ENCODE results near the gene LIMD2.

LIMD2 gene

GRCh38 chr17:63659850-63660249 lies 40.1 kb downstream of the LIMD2 start:
- no peak for TF ChIP-seq POLR2AphosphoS5 (IDR thresholded peaks at IDR 0.05; ENCODE audit: low read depth, low read length)
- no peak for TF ChIP-seq FOXP2 (optimal IDR thresholded peaks at IDR 0.05; ENCODE audit: borderline replicate concordance, extremely low read depth, extremely low read length, insufficient read depth)
- TF ChIP-seq TAF1 (IDR thresholded peaks at IDR 0.05; ENCODE audit: borderline replicate concordance, insufficient read depth, low read length), result no peak
- no peak for TF ChIP-seq REST (IDR thresholded peaks at IDR 0.05; ENCODE audit: insufficient read depth in 1 of 2, low read depth in 2 of 2, low read length in 2 of 2)
- no peak for TF ChIP-seq SIN3A (IDR thresholded peaks at IDR 0.05; ENCODE audit: borderline replicate concordance, insufficient read depth, low read length)

GRCh38 chr17:63658366-63658765 lies 41.6 kb downstream of the LIMD2 start:
- TF ChIP-seq FOXP2 (optimal IDR thresholded peaks at IDR 0.05; ENCODE audit: borderline replicate concordance, extremely low read depth, extremely low read length, insufficient read depth) (no peak), TAF1 (IDR thresholded peaks at IDR 0.05; ENCODE audit: borderline replicate concordance, insufficient read depth, low read length) (no peak), SIN3A (IDR thresholded peaks at IDR 0.05; ENCODE audit: borderline replicate concordance, insufficient read depth, low read length) (no peak)

DNA sequence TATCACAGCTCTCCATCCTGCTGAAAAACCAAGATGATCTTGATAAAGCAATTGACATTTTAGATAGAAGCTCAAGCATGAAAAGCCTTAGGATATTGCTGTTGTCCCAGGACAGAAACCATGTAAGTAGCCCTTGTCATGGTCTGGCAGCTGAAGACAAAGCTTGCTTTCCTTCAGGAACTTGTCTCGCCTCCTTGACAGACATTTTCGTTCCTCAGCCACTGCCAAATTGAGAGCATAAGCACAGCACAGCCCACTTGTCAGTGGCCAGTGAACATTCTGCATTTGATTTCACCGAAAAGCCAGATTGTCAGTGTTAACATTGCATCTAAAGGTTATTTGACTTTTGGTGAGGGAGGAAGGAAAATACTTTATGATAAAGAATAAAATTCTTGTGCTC lies 42.1 kb downstream of the LIMD2 start:
- TF ChIP-seq FOXP2 (optimal IDR thresholded peaks at IDR 0.05; ENCODE audit: borderline replicate concordance, extremely low read depth, extremely low read length, insufficient read depth) (no peak), TAF1 (IDR thresholded peaks at IDR 0.05; ENCODE audit: borderline replicate concordance, insufficient read depth, low read length) (no peak), REST (IDR thresholded peaks at IDR 0.05; ENCODE audit: insufficient read depth in 1 of 2, low read depth in 2 of 2, low read length in 2 of 2) (no peak), POLR2AphosphoS5 (IDR thresholded peaks at IDR 0.05; ENCODE audit: low read depth, low read length) (no peak)

GRCh38 chr17:63653050-63653449 lies 46.9 kb downstream of the LIMD2 start:
- TF ChIP-seq FOXP2 (optimal IDR thresholded peaks at IDR 0.05; ENCODE audit: borderline replicate concordance, extremely low read depth, extremely low read length, insufficient read depth), result no peak
- no peak for TF ChIP-seq POLR2AphosphoS5 (IDR thresholded peaks at IDR 0.05; ENCODE audit: low read depth, low read length)
- no peak for TF ChIP-seq TAF1 (IDR thresholded peaks at IDR 0.05; ENCODE audit: borderline replicate concordance, insufficient read depth, low read length)
- no peak for TF ChIP-seq REST (IDR thresholded peaks at IDR 0.05; ENCODE audit: insufficient read depth in 1 of 2, low read depth in 2 of 2, low read length in 2 of 2)
- no peak for TF ChIP-seq SIN3A (IDR thresholded peaks at IDR 0.05; ENCODE audit: borderline replicate concordance, insufficient read depth, low read length)

- TF ChIP-seq REST (IDR thresholded peaks at IDR 0.05; ENCODE audit: insufficient read depth in 1 of 2, low read depth in 2 of 2, low read length in 2 of 2) (no peak), FOXP2 (optimal IDR thresholded peaks at IDR 0.05; ENCODE audit: borderline replicate concordance, extremely low read depth, extremely low read length, insufficient read depth) (no peak), POLR2AphosphoS5 (IDR thresholded peaks at IDR 0.05; ENCODE audit: low read depth, low read length) (no peak), SIN3A (IDR thresholded peaks at IDR 0.05; ENCODE audit: borderline replicate concordance, insufficient read depth, low read length) (no peak), TAF1 (IDR thresholded peaks at IDR 0.05; ENCODE audit: borderline replicate concordance, insufficient read depth, low read length) (no peak)
Measured at GRCh38 chr17:63652106-63652505, 47.8 kb downstream of the LIMD2 start.

Data from PFSK-1 (cell line).